GM18526 (cell line): ENCODE measurements around the gene PRG2.

Source experiments
- POLR2A ChIP-seq: IDR thresholded peaks from 3 replicates; pipeline ENCODE4 v1.6.1; 2011; ENCODE audit not compliant: insufficient read length; ENCODE audit errors: extremely low read depth

PRG2 gene

GRCh38 chr11:57368106-57368844 lies 22.2 kb downstream of the PRG2 start:
- no peak for TF ChIP-seq POLR2A

- no peak for TF ChIP-seq POLR2A
Measured at GRCh38 chr11:57364851-57365660, 25.4 kb downstream of the PRG2 start.

DNA sequence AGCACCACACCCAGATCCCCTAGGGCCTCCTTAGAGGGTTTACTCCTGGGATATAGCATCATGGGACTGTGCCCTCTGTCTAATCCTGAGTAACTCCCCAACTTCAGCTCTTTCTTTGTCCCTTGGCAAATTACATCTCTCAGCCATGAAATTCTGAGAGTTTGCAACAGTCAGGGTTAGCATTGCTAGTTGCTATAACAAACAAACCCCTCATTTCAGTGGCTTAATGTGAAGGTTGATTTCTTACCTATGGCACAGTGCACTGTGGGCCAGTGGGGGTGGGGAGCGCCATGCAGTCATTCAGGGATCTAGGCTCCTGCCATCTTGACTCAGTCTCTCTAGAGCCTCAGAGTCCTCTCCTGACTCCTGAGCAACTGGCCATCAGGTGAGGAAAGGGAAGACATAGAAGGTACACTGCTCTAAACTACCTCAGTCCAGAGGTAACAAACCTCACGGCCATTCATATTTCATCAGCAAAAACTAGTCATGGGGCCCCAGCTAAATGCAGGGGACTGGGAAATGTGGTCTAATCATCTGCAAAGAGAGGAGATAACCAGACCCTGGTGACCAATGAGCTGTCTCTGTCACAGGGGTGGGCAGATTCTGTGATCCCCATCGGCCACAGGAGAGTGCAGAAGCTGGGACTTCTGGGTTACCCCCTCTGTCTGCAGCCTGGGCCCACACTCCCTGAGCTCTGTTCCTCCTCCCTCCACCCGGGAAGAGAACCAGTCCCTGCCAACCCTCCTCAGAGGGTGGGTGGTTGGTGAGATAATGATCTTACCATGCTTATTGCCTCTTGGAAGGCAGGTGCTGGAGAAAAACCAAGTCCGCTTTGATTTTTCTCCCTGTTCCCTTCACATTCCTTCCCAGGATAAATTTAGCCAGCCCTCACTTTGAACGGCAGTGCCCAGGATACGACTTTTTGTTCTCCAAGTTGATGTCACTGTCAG lies 27.0 kb downstream of the PRG2 start:
- TF ChIP-seq POLR2A, result no peak

DNA sequence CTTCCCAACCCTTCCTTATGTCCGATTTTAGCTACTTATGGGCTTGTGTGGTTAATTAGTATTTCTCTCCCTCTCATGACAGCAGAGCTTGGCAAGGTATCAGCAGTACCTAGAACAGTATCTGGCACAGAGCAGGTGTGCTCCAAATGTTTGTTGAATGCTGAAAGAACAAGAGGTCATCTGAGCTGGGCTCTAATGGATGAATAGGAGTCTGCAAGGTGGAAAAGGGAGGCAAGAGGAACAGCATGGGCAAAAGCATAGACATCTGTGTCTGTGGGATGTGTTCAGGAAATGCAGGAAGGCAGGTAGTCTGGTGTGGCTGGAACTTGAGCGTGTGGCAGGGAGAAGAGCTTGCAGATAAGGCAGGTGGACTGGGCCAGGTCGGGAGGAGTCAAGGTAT lies 28.5 kb downstream of the PRG2 start:
- TF ChIP-seq POLR2A, result no peak

GRCh38 chr11:57360991-57361390 lies 29.5 kb downstream of the PRG2 start:
- TF ChIP-seq POLR2A, result no peak

DNA sequence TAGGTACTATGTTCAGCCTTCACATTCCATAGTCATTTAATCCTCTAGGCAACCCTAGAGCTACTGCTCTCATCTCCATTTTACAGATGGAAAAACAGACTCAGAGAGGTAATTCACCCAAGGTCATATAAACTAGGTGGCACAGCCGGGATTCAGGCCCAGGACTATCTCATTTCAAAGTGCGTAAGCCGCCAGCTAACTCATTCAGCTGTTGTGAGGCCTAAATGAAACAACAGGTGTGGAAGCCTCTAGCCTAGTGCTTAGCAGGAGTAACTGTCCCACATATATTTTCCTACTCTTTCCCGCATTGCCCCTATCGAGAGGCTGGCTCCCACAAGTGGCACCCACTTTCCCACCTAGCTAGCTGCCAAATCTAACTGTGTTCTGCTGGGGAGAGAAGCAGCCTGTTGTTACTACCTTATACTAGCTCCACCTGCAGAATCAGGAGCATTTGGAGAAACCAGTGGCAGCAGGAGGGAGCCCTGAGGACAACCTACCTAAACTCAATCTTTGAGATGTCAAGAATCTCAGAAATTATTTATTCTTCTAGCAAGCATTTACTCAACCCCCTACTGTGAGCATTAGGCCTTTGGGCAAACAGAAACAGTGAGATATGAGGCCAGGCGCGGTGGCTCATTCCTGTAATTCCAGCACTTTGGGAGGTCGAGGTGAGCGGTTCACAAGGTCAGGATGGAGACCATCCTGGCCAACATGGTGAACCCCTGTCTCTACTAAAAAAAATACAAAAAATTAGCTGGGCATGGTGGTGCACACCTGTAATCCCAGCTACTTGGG lies 30.4 kb downstream of the PRG2 start:
- no peak for TF ChIP-seq POLR2A

DNA sequence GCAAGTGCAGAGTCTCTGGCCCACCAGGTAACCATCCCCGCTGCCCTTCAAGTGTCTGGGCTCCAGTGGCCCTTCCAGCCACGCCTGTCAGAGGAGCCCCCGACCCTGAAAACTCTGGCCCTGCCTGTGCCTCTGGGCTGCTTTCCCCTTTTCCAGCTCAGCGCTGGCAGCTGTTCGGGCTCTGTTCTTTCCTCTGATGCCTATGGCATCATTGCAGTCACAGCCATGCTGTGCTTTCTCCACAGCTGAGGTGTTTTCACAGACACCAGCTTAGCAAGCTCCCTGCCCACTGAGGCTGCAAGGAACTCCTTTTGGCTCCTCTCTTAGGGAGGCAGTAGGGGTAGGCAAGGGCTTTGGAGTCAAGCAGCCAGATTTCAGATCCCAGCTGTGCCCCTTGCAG lies 31.1 kb downstream of the PRG2 start:
- TF ChIP-seq POLR2A, result no peak

DNA sequence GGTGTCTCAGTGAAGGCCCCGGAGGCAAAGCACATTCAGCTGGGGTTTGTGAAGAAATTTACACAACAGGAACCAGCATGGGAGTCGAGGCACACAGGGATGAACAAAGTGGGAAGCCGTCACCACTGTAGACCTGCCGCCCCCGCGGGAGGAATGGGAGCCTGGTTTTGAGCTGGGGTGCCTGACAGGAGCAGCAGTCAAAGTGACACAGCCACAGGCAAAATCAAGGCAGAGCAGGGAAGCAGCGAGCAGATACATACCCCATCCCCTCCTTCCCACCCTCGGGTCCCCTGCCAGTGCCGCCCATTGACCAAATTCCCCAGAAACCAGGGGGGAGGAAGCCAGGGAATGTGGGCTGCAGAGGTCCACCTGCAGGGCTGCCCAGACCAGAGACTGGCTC lies 31.5 kb downstream of the PRG2 start:
- TF ChIP-seq POLR2A, result no peak

DNA sequence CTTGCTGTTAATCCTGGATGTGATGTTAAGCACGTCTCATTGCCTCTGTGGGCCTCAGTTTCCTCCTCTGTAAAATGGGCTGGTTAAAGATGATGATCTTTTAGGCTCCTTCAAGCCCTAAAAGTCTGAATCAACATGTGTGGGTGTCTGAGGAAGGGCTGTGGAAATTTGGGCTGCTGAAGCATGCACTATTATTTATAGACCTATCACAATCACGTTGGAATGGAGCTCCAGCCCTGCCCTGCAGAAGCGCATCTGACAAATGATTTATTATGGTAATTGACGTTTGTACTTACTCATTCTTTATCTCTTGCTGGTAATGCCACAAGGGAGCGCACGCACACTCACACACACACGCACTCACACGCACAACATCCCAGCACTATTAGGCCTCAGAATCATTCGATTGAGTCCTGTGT lies 31.9 kb downstream of the PRG2 start:
- no peak for TF ChIP-seq POLR2A

DNA sequence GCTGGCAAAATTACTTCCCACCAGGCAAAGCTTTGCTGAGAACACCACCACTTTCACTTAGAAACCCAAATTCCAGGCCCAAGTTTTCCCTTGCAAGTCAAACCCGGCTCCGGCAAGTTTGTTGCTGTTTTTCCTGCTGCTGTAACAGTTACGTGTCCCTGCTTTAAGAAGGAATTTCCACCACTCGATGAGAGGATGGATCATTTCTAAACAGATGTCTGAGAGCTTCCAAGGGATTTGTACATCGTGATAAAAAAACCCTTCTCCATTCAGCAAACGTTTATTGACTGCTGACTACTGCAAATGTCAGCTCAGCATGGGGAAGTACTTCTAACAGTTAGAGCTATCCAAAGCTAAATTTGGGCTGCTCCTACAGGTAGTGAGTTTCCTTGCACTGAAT lies 32.6 kb downstream of the PRG2 start:
- no peak for TF ChIP-seq POLR2A

DNA sequence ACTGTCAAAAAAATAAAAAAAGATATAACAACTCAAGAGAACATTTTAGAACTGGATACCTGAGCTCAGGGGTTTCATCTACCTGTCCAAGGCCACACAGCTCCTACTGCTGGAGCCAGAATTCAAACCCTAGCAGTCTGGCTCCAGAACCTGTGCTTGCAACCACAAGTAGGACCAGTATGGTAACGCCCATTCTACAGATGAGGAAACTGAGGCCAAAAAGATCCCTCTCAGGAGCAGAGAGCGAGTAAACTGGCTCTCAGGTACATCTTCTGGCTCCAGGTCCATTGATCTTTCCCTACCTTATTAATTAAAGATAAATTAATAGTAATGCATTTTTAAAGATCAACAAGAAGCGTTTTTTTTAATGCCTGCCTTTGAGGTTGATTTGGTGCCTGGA lies 33.1 kb downstream of the PRG2 start:
- no peak for TF ChIP-seq POLR2A

GRCh38 chr11:57356268-57356667 lies 34.2 kb downstream of the PRG2 start:
- no peak for TF ChIP-seq POLR2A

DNA sequence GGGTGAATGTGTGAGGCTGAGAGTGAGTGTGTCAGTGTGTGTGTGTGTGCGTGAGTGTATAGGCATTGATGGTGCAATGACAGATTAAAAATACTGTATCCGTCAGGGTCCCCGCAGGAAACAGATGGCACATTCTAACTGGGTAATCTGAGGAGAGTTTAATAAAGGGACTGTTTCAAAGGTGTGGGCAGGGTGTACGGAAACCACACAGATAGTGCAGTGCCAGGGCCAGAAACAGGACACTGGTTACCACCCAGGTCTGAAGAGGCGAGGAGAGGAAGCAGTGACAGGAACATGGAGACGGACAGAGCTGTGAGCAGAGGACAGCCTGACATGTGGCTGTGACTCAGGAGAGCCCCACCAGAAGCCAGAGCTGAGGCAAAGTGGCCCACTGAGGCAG lies 35.8 kb downstream of the PRG2 start:
- TF ChIP-seq POLR2A, result no peak

DNA sequence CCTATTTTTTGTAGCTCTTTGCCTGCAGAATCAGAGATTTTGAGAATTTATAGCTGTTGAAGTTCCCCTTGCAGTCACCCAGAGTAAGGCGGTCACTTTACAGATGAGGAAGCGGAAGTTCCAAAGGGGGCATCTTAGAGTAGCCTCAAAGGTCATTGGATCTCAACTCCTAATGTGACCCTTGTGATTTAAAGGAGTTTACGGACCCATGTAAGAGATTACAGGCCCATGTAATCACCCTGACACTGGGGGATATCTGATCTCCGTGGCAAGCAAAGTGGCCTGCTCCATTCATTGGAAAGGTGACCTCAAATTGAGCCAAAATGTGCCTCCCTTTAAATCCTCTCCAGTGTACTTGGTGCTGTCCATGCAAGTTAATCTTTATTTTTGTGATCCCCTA lies 36.6 kb downstream of the PRG2 start:
- no peak for TF ChIP-seq POLR2A

DNA sequence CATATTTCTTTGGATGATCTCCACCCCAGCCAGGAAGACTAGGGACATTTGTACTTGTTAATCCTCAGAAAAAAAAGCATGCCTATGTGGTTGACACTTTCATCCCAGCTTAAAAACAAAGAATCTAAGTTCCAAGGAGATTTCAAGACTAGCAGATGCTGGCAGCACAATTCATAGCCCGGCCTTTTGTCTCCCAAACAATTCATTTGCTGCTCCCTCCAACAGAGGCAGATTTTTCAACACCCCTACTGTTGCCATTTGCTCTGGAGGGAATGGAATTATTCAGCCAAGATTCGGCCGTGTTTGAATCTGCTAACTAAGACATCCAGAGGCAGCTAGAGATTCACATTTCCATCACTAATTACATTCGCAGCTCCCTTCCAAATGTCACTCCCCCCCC lies 37.0 kb downstream of the PRG2 start:
- TF ChIP-seq POLR2A, result no peak
